HepG2 (cell line): ENCODE data around the gene GALR3. TPM values are rescaled to one million over a fixed set of nuclear protein-coding genes. Genes with fewer than 3 reads are reported as not detected.

Experiments used
- ETS1 ChIP-seq: sonication (generic); formaldehyde crosslinking; IDR thresholded peaks from 2 replicates; pipeline ENCODE4 v1.4.0; 2020; ENCODE audit warnings: missing genetic modification reagents
- GMEB1 ChIP-seq: sonication (generic); formaldehyde crosslinking; IDR thresholded peaks from 2 replicates; pipeline ENCODE4 v1.5.1; 2020; ENCODE audit warnings: missing genetic modification reagents, mild to moderate bottlenecking, borderline replicate concordance
- MLXIP ChIP-seq: sonication (generic); formaldehyde crosslinking; IDR thresholded peaks from 2 replicates; pipeline ENCODE4 v1.9.0; 2021; ENCODE audit warnings: missing genetic modification reagents, borderline replicate concordance
- MYC ChIP-seq: sonication (generic); formaldehyde crosslinking; IDR thresholded peaks from 2 replicates; pipeline ENCODE4 v1.9.0; 2021; ENCODE audit warnings: missing genetic modification reagents, borderline replicate concordance
- NONO ChIP-seq, 2 experiments: fragments of 450-650 bp in 1 of 2; sonication (generic) in 1 of 2; formaldehyde crosslinking in 1 of 2; IDR thresholded peaks in 1 of 2; conservative IDR thresholded peaks in 1 of 2; 2 replicates each; pipeline versions ENCODE4 v1.6.1 to v1.8.0; 2017 to 2022; ENCODE audit warnings: mild to moderate bottlenecking in 1 of 2, missing genetic modification reagents in 1 of 2, moderate library complexity in 1 of 2
- PAX8 ChIP-seq: sonication (generic); formaldehyde crosslinking; IDR thresholded peaks from 2 replicates; pipeline ENCODE4 v1.8.0; 2022; ENCODE audit warnings: mild to moderate bottlenecking, missing genetic modification reagents, borderline replicate concordance
- RERE ChIP-seq: IDR thresholded peaks from 2 replicates; pipeline ENCODE4 v1.6.1; 2016; ENCODE audit warnings: low read depth, missing genetic modification reagents, missing compliant biosample characterization
- SRSF4 ChIP-seq: fragments of 200-400 bp; formaldehyde crosslinking; IDR thresholded peaks from one replicate; pipeline ENCODE4 v1.6.1; 2018; ENCODE audit warnings: mild to moderate bottlenecking, low read depth, low read length, moderate library complexity; ENCODE audit not compliant: poor library complexity, severe bottlenecking
- TFAP4 ChIP-seq: sonication (generic); IDR thresholded peaks from 2 replicates; pipeline ENCODE4 v1.6.1; 2016; ENCODE audit warnings: low read depth, borderline replicate concordance
- ZBTB34 ChIP-seq: sonication (generic); formaldehyde crosslinking; IDR thresholded peaks from 2 replicates; pipeline ENCODE4 v1.8.0; 2022; ENCODE audit warnings: mild to moderate bottlenecking, missing genetic modification reagents
- polyA plus RNA-seq, 8 experiments: library from polyadenylated mRNA; depleted of rRNA in 3 of 8; stranded (reverse) in 7 of 8; unstranded in 1 of 8; fragments of >200 nt; fragmentation: Illumina TruSeq in 4 of 8; extraction: Trizol in 4 of 8; gene quantifications; 2 replicates each; pipeline versions ENCODE4 v1.2.1 to v1.2.3, GENCODE V29; 2011 to 2016; ENCODE audit warnings: low read depth in 4 of 8, missing spikeins in 1 of 8, mixed read lengths in 1 of 8; ENCODE audit not compliant: insufficient read depth in 1 of 8
- total RNA-seq, 5 experiments: library from RNA; depleted of rRNA; stranded (reverse); fragments of >200 nt; fragmentation: Illumina TruSeq; extraction: Trizol; gene quantifications; 2 replicates each; pipeline ENCODE4 v1.2.3, GENCODE V29; 2016; ENCODE audit warnings: low read depth in 1 of 5

Gene GALR3
- total and polyA plus RNA-seq, 2 of the 13 experiments (the other 11 are each of a cell fraction or from before 2014, with no cell fraction given): 0.13 TPM; not detected in 1

- TF ChIP-seq ZBTB34 (CRISPR knock-in tag): no peak
- TF ChIP-seq GMEB1: 0 out of 2 replicates have a peak, but pooled peaks have one; percentile 24
- TF ChIP-seq PAX8: no peak
- TF ChIP-seq NONO (IDR thresholded peaks at IDR 0.05): no peak
- TF ChIP-seq NONO (CRISPR knock-in tag; conservative IDR thresholded peaks at IDR 0.05): 0 out of 2 replicates have a peak, but pooled peaks have one; percentile 33
- no peak for TF ChIP-seq ETS1 (CRISPR knock-in tag)
- TF ChIP-seq MYC (CRISPR knock-in tag): 0 out of 2 replicates have a peak, but pooled peaks have one; percentile 22
- no peak for TF ChIP-seq TFAP4
- no peak for TF ChIP-seq RERE (CRISPR knock-in tag)
- TF ChIP-seq MLXIP (CRISPR knock-in tag): no peak
- no peak for TF ChIP-seq SRSF4
Observed at GRCh38 chr22:37822079-37822833, 926 bp upstream of the GALR3 start (continued).
